Measurements from ENCODE around the gene CSNK1A1. TPM values are rescaled to one million over a fixed set of nuclear protein-coding genes. Genes with fewer than 3 reads are reported as not detected.
A peak's percentile ranks its signal among the peaks of the same experiment; 100 is the strongest.
"Not testable (repeated sequence)": the region's sequence is repeated elsewhere in the genome, so short reads cannot be mapped to it uniquely, and the experiment has no call there.

The CSNK1A1 gene
- total RNA-seq, 1 experiment from 2014 or later = 250 TPM

DNA sequence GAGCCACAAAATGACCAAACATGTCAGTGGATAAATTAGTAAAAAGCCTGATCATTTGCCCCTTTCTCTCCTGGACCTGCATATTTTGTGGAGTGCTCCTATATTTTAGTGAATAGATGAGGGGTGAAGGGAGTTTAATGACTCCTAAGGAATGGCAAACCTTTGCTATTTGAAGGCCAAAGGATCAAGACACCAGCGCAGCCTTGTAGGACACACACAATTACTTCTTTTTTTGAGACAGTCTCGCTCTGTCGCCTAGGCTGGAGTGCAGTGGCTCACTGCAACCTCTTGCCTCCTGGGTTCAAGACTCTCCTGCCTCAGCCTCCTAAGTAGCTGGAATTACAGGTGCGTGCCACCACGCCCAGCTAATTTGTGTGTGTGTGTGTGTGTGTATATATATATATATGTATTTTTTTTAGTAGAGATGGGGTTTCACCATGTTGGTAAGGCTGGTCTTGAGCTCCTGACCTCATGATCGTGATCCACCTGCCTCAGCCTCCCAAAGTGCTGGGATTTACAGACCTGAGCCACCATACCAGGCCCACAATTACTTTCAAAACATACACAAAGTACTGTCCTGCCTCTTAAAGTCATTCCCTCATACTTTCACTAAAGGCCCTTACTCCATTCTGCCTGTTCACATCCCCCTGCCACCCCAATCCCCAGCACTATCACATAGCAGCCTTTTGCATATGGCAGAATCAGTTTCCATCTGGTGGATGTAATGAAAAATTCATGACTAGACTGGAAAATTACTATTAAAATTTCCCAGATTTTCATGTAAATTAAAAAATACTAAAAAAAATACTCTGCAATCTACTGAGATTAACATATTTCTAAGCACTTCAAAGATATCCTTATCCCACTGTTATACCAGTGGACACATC is 60.4 kb downstream of the CSNK1A1 start:
- no peak for DNase-seq (ENCODE audit: low spot score)

- no peak for DNase-seq (ENCODE audit: low spot score)
These were observed 61.6 kb downstream of the CSNK1A1 start for GRCh38 chr5:149489605-149490037.

- DNase-seq (ENCODE audit: low spot score) = no peak
These were observed 62.5 kb downstream of the CSNK1A1 start for GRCh38 chr5:149488645-149489306.

- DNase-seq (ENCODE audit: low spot score) = no peak
These were observed 63.6 kb downstream of the CSNK1A1 start for GRCh38 chr5:149487672-149488071.

DNA sequence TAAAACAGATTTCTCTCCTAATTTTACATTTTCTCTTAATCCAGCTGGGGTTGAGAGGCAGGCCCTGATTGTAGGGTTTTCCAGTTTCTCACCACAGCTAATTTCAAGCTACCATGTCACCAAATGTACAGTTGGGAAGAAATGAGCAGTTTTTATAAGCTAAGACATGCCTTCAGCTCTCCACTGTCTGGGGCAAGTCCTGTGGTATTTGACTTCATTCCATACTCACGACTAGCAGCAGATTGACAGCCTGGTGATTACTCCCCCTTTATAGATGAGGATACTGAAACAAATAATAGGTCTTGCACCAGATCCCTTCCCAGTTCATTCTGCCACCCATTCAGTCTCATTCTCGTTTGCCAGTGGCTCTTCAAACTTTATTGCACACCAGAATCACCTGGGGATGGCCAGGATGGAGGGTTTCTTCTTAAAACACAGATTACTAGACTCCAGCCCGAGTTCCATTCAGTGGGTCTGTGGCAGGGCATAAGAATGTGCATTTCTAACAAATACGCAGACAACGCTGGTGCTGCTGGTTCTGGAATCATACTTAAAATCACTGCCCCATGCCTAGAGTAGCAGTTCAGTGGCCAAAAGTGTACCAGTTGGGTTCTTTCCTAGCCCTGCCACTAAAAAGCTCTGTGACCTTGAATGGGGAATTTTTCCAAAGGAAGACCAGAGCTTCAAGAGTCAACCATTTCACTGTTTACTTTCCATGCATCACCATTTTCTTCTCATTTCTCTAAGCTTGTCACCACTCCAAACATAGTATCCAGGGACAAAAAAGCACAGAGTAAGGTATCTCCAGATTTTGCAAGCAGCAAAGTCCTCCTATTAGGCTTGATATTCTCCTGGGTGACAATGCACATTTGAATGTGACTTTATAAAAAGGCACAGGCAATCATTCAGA is 64.3 kb downstream of the CSNK1A1 start:
- no peak for DNase-seq (ENCODE audit: low spot score)

DNA sequence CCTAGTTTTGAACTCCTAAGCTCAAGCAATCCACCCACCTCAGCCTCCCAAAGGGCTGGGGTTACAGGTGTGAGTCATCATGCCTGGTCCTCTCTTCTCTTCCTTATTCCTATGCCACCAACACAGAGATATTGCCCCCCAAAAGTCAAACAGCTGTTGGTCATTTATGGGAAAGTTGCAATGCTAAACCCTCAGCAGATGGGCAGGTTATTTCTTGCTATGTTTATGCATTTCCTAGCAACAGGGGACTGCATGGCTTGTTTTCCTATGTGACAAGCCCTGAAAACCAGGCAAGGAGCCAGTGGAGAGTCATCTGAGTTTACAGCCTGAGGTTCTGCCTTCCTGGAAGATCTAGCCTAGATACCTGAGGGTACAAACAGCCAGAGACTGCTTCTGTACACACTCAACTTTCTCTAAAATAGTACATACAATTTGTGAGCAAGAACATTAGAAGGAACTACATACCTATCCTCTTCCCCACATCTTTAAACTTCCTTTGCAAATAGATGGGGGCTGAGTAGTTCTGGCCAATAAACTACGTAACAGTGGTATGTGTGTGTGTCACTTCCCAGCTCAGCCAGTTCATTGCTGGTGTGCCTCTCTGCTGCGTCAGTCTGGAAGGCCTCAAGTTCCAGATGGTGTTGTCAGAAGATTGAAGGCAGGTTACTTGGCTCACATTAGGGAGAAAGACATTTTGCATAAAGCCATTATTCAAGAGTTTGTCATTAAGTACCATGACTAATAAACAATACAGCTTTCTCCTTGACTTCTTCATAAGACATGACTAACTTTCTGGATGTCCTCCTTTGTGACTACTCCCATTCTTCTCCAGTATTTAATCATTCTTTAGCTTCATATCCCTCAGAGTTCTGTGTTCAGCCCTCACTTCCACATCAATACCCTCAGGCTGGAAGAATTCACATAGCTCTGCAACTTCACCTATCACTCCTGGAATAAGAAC is 65.3 kb downstream of the CSNK1A1 start:
- DNase-seq (ENCODE audit: low spot score) = peak; percentile 95

DNA sequence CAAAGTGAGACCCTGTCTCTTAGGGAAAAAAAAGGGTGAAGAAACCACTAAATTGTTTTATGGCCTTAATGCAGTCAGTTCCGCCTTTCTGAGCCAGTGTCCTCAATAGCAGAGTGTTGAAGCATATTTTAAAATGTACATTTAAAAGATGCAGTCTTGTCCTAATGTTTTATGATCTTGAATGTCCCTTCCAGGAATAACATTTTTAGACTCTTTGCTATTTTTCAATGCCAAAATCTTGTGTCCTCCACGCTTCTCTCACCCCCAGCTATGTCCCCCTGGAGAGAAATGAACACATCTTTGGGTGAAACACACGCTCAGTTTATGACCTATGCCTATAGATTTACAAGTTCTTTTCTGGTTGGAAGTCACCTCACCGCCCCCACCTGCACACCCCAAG is 69.8 kb downstream of the CSNK1A1 start:
- no peak for DNase-seq (ENCODE audit: low spot score)

GRCh38 chr5:149478761-149479160 is 72.5 kb downstream of the CSNK1A1 start:
- no peak for DNase-seq (ENCODE audit: low spot score)

- peak; percentile 23 for DNase-seq (ENCODE audit: low spot score)
These were observed 75.5 kb downstream of the CSNK1A1 start for GRCh38 chr5:149475777-149476176.

- DNase-seq (ENCODE audit: low spot score) = no peak
These were observed 77.0 kb downstream of the CSNK1A1 start for GRCh38 chr5:149474198-149474597.

DNA sequence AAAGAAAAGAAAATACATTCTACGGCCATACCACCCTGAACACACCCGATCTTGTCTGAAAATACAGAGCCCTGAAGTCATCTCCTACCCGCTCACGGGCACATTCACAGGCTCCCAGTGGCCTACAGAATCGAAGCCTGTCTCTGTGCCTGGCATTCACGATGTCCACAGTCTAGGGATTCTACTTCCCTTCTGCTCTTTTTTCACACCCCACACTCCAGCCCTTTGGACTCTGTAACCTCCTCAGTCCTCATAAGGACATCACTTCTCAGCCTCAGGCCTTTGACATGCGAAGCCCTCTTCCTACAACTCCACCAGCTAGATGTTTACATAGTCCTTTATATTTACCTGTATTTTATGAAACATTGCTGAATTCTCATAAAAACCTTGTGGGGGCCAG is 77.8 kb downstream of the CSNK1A1 start:
- no peak for DNase-seq (ENCODE audit: low spot score)

DNA sequence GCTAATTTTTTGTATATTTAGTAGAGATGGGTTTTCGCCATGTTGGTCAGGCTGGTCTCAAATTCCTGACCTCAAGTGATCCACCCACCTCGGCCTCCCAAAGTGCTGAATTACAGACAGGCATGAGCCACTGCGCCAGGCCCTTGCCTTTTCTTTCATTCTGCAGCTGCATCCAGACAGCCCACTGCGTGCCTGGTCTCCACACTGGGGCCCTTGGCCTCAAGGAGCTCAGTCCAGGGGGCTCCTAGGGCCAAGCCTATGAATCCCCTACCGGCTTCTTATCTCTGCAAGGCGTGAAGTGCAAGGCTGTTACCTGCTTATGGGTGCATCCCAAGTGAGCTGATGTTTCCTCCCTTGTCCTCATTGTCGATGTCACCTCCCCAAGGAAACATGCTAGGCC is 78.8 kb downstream of the CSNK1A1 start:
- no peak for DNase-seq (ENCODE audit: low spot score)

- DNase-seq (ENCODE audit: low spot score) = peak; percentile 48
These were observed 79.6 kb downstream of the CSNK1A1 start for GRCh38 chr5:149471406-149472183.

- DNase-seq (ENCODE audit: low spot score) = no peak
These were observed 80.3 kb downstream of the CSNK1A1 start for GRCh38 chr5:149470942-149471341.

DNA sequence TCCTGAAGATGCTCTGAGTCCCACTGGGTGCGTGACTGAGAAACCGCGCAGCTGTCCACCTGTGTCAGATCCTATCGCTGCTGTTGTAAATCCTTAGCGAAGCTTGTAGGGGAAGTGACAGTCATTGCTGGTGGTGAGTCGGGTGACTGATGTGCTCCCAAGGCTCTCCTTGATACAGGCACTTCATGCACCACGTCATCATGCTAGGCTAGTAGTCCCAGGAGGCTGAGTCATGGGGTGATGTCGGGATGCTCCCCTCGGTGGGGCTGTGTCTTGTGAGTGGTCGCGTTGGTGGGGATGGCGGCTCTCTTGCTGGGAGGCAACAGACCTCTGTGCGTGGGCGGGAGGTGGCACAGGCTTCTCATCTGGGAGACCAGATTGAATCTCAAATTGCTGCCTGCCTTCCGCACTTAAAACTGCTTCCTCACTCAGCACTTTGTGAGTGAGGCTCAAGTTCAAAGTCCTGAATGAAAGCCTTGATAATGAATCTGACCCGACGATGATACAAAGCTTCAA is 84.7 kb downstream of the CSNK1A1 start:
- DNase-seq (ENCODE audit: low spot score) = peak; percentile 39

GRCh38 chr5:149464796-149465489 is 86.3 kb downstream of the CSNK1A1 start:
- DNase-seq (ENCODE audit: low spot score) = no peak

- not testable (repeated sequence) for DNase-seq (ENCODE audit: low spot score)
These were observed 89.3 kb downstream of the CSNK1A1 start for GRCh38 chr5:149461907-149462306.

GRCh38 chr5:149459891-149460290 is 91.3 kb downstream of the CSNK1A1 start:
- DNase-seq (ENCODE audit: low spot score) = no peak

DNA sequence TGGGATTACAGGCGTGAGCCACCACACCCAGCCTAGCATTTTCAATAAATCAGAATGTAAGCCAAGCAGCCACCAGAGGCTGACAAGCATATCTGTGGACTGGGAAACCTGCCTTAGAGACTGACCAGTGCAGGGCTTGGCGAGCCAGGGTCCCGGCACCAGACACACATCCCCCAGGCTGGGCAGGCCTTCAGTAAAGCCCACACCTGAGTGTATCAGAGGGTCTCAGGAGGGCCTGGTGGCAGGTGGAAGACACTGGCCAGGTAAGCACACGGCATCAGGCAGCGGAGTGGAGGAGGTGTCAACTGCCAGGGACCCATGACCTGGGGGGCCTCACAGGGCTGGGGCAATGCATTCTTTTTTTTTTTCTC is 93.9 kb downstream of the CSNK1A1 start:
- no peak for DNase-seq (ENCODE audit: low spot score)
